GM19452 (cell line): ENCODE data around the gene HES4.

Source experiments
- ATAC-seq: cut with Tn5 transposase; IDR thresholded peaks from one replicate; pipeline ENCODE4 v1.9.1; 2021; ENCODE audit not compliant: unreplicated experiment

Gene HES4

GRCh38 chr1:953524-954320 is 46.2 kb downstream of the HES4 start:
- no peak for ATAC-seq

GRCh38 chr1:952603-953002 is 47.3 kb downstream of the HES4 start:
- ATAC-seq = no peak

- ATAC-seq = no peak
Measured at GRCh38 chr1:952201-952600, 47.7 kb downstream of the HES4 start.

GRCh38 chr1:951364-951763 is 48.5 kb downstream of the HES4 start:
- no peak for ATAC-seq

GRCh38 chr1:950881-951280 is 49.0 kb downstream of the HES4 start:
- no peak for ATAC-seq

DNA sequence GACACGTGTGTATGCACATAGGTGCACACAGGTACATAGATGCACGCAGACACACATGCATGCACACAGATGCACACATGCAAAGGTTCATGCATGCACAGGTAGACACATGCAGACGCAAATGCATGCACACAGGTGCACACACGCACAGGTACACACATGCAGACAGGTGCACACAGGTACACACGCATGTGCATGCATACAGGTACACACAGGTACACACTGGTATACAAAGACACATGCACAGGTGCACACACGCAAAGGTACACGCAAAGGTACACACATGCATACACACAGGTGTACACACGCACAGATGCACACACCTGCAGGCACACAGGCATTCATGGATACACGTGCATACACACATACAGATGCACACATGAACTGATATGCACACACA is 49.6 kb downstream of the HES4 start:
- no peak for ATAC-seq
